NCI-H1694 treated with DMSO at 0.1 percent for 48 hours (cell line): ENCODE results near the gene SIPA1.
"Not testable (repeated sequence)": the region's sequence is repeated elsewhere in the genome, so short reads cannot be mapped to it uniquely, and the experiment has no call there.

ENCODE experiments used
- DNase-seq: peaks from one replicate; lab custom pipeline; 2025; lab: John Stamatoyannopoulos, UW

The SIPA1 gene

DNA sequence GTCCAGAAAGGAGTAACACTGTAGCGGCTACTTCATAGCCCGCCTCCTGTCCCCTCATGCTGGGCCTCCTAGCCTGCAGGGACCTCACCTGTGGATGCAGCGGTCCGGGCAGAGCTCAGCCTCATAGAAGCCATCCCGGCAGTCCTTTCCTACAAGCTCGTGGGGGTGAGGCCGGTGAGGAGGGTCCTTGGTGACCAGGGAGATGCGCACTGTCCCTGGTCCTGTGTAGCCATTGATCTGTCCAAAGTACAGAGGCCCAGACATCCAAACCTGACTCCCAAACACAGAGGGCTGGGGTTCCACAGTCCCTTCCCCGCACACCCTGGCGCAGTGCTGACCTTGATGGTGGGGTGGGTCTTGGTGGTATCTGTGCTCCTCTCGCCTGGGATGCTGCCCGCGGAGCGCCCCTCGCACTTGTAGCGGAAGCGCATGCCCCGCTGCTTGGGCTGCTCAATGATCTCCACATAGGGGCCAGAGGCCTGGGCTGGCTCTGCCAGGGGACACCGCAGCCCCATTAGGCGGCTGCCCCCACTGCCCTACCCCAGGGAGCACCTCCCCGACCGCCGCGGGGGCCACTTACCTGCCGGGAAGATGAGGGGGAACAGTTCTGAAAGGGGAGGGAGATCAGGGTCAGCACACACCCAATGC is 23.8 kb downstream of the SIPA1 start:
- DNase-seq = no peak

DNA sequence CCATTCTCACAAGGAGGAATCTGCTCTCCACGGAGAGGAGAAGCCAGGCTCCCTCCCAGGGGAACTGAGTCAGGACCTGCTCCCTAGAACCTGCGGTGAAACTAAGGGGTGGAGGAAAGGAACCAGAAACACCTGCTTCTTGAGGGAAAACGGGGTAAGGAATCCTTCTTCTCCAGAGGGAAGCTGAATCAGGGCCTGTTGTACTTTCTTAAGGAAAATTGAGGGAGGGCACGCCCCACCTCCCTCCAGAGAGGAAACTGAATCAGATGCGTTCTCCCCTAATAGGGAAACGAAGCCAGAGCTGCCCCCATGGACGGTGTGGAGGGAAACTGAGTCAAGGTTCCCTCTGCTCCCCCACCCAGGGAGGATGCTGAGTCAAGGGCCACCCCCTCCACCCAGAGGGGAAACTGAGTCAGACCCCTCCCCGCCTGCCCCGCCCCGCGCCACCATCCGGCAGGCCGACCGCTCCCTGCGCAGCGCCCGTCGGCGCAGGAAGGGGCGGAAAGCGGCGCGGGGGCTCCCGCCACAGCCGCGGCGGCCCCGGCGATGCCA is 24.4 kb downstream of the SIPA1 start:
- DNase-seq = no peak

DNA sequence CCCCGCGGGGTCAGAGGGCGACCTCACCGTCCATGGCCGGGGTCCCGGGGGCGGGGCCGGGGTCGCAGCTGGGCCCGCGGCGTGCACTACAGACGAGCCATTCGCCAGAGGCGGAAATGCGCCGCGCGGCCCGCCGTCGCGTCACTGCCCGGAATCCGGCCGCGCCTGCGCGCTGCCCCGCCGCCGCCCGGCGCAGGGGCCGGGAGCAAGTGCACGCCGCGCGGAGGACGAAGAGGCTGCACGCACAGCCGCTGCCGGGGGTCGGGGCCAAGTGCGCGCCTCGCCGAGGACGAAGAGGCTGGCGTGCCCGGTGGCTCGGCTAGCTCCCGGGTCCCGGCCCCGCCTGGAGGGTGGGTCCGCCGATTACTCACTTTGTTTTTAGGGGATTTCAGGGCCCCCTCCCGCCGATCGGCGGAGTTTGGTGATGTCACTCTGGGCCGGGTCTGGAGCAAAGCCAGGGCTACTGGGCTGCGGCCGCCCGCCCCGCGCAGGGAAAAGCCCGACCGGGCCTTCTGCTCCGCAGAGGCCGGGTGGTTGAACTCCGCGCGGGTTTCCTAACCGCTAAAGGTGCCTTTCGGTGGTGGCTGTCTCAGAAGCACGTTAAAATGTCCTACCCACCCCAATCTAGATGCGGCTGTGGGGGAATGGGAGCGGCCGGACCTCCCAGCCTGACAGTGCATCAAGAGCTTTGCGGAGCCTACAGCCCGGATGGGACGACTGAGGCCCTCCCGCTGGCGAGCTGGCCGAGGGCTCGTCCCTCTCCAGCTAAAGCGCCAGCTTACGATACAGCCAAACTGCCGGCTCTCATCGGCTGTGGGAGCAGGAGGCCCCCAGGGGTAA is 25.1 kb downstream of the SIPA1 start, which contains the start of gene RELA:
Gene RELA (minus strand): TSS at position 118 of the 840 bp plus-strand sequence. CDS start 84 bp downstream, at position 34.
- DNase-seq = peak; percentile 65

DNA sequence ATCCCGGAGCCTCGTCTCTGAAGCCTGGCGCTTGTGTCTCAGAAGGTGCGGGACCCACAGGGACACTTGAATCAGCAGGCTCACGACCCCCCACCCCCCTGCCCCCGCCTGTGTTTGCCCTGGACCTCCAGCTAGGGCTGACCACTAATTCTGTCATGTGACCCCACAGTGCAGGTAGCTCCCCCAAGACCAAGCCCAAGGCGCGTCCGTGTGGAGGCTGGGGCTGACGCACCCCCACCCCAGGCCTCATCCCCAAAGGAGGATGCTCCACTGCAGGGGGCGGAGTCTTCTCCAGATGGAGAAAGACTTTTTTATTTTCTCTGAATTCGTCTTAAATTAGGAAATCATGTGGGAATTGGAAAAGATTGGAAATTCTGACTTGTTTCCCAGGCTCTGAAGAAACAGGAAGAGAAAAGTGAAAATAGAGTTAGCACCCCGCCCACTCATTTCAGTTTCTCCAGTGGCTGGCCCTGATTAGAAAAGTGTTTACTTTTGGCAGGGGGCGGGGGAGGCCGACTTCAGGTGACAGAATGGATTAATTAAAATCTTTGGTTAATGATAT is 25.8 kb downstream of the SIPA1 start:
- no peak for DNase-seq

DNA sequence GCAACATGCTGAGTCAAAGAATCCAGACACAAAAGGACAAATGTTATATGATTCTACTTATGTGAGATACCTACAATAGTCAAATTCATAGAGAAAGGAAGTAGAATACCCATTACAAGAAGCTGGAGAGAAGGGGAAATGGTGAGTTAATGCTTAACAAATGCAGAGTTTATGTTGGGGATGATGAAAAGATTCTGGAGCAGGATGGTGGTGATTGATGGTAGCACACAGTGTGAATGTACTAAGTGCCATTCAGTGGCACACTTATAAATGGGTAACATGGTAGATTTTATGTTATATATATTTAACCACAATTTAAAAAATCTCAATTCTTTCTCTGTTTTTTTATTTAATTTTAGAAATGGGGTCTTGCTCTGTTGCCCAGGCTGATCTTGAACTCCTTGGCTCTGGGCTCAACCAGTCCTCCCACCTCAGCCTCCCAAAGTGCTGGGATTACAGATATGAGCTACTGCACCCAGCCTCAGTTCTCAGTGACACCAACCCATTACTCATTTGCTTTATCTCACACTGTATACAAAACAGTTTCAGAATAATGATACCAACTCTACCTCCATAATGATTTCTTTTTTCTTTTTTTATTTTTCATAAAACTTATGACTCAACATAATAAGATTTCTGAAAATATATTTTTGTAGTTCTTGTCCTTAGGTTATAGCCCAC is 34.4 kb downstream of the SIPA1 start:
- DNase-seq = no peak

DNA sequence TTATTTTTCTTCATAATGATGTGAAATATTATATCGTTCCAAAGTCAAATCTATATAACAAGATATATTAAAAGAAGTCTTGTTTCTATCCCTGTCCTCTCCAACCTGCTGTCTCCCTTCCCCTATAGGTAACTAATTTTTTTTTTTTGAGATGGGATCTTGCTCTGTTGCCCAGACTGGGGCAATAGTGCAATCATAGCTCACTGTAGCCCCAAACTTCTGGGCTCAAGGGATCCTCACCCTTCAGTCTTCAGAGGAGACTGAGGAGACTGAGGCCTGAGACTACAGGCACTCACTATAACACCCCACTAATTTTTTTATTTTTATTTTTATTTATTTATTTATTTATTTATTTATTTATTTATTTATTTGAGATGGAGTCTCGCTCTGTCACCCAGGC is 35.1 kb downstream of the SIPA1 start:
- no peak for DNase-seq

DNA sequence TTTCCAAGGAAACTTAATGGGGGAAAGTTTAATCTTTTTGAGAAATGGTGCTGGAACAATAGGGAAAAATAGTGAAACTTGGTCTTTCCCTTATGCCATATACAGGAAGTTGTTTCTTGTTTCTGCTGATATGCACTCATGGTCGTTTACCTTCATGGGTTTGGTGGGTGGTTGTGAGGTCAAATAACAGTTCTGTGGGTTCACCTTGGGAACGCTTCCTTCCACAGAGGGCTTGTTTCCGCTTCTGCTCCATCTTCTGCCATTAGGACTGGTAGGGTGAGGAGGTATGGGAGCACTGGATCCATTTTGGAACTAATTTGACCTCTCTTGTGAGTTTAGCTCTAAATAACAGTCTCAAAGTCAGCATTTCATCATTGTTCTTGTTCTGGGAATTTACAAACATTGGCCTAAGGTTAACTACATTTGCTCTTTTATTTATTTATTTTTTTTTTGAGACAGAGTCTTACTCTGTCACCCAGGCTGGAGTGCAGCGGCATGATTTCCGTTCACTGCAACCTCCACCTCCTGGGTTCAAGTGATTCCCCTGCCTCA is 42.4 kb downstream of the SIPA1 start:
- no peak for DNase-seq

DNA sequence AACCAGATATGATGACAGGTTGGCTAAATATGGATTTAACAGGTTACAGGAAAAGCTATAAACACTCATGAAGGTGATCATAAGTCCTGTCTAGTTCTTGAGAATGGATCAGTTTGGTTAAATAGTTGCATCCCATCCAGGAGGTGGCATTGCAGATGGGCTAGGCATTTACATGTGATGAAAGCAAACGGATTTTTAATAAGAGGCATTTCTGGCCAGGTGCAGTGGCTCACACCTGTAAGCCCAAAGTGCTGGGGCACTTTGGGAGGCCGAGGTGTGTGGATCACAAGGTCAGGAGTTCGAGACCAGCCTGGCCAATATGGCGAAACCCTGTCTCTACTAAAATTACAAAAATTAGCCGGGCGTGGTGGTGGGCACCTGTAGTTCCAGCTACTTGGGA is 45.6 kb downstream of the SIPA1 start:
- not testable (repeated sequence) for DNase-seq

DNA sequence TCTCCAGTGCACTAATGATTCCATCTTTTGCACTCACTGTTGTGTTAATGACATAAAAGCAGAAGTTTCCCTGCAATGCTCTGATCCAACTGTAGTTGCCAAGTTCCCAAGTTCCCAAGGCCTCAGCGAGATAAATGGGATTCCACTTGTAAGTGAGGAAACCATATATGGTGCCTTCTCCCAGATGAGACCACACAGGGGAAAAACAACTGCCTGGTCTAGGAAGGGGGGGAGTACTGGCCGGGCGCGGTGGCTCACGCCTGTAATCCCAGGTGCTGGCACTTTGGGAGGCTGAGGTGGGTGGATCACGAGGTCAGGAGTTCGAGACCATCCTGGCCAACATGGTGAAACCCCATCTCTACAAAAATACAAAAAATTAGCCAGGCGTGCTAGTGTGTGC is 48.1 kb downstream of the SIPA1 start:
- DNase-seq = no peak

DNA sequence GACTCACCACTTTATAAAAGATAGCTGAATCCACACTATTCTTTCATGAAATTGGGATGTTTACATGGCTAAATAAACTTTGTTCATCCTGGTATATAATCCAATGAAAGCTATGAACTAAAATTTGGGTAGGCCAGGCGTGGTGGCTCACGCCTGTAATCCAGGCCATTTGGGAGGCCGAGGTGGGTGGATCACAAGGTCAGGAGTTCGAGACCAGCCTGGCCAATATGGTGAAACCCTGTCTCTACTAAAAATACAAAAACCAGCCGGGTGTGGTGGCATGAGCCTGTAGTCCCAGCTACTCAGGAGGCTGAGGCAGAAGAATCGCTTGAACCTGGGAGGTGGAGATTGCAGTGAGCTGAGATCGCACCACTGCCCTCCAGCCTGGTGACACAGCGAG is 53.9 kb downstream of the SIPA1 start:
- not testable (repeated sequence) for DNase-seq

DNA sequence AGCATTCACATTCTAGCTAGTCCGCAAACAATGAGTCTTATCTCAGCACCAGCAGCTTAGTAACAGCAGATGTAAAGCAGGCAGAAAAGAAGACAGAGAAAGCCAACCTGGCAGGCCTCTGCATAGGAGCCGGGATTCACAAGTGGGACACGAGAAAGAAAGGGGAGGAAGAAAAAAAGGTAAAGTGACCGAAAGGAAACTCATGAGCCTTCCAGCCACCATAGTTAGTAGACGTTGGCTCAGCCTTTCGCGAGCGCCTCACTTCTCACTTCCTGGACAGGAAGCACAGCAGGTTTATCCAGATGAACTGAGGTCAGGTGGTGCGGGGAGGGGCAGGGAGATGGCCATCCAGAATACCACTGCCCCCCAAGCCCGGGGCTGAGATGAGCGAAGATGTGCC is 54.5 kb downstream of the SIPA1 start:
- no peak for DNase-seq

DNA sequence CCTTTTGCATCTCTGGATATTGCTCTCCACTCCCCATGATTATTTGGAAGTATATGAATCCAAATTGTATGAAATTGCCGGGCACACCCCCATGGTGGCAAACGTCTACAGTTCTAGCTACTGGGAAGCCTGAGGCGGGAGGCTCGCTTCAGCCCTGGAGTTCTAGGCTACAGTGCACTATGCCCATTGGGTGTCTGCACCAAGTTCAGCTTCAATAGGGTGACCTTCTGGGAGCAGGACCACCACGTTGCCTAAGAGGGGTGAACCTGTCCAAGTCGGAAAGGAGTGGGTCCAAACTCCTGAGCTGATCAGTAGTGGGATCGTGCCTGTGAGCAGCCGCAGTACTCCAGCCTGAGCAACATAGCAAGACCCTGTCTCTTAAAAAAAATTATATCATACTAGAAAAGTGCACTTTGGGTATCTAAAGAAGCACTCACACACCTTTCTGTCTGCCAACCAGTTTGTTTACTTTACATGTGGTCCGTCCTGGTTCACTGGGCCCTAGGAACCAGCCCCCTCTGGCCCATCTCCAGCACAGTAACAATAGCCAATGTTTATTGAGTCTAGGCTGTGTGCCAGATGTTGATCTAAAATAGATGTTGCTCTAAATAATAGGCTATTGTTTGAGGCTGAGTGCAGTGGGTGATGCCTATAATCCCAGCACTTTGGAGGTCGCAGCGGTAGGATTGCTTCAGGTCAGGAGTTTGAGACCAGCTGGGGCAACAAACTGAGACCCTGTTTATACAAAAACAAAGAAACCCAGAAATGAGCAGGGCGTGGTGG is 57.7 kb downstream of the SIPA1 start:
- peak; percentile 5 for DNase-seq

DNA sequence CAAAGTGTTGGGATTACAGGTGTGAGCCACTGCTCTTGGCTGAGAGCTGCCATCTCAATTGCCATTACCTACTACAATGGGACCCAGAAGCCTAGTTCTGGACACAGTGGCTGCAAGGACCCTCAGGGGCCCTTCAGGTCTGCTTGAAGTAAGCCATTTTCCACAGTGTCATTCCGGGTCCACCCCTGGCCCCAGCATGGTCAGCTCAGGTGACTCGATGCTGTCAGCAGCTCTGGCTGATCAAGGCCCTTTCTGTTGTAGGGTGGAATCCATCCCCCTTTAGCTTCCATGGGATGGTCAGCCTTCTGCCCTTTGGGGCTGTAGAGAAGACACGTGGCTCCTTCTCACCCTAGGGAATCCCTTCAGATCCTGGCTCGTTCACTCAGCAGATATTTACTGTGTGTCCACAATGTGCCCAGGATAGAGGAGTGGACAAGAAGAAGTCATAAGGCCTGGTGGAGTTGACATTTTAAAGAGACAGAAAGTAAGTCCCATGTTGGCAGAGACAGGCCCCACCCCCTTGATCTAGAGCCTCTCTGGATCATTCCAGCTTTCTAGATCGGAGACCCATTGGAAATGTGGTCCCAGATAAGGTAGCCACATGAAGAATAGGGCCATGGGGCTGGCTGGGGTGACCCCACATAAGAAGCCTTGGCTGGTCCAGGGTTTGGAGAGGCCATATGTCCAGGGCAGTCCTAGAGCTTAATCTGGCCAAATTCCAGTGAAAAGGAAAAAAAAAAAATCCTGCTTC is 59.1 kb downstream of the SIPA1 start:
- DNase-seq = no peak

DNA sequence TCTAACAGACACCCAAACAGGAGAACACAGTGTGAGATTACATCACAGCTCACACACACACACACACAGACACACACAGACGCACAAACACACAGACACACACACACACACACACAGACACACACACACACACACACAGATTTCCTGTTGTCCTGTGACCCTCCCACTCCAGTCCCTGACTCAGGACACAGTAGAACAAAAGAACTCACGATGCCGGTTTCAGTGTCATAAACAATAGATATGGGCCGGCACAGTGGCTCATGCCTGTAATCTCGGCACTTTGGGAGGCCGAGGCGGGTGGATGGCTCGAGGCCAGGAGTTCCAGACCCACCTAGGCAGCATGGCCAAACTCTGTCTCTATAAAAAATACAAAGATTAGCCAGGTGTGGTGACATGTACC is 60.3 kb downstream of the SIPA1 start:
- no peak for DNase-seq

DNA sequence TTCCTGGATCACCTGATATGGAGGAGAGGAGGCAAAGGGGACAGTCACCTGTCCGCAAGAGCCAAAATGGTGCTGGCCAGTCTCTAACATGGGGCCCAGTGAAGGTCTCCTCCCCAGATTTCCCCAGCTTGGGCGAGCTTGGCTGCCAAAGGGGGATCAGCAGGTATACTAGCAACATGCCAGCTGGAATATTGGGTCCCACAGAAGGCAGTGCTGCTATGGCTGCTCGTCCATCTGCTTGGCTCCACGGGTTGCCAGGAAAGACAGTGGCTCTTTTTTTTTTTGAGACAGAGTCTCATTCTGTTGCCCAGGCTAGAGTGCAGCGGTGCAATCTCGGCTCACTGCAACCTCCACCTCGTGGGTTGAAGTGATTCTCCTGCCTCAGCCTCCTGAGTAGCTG is 61.4 kb downstream of the SIPA1 start:
- DNase-seq = peak; percentile 83

DNA sequence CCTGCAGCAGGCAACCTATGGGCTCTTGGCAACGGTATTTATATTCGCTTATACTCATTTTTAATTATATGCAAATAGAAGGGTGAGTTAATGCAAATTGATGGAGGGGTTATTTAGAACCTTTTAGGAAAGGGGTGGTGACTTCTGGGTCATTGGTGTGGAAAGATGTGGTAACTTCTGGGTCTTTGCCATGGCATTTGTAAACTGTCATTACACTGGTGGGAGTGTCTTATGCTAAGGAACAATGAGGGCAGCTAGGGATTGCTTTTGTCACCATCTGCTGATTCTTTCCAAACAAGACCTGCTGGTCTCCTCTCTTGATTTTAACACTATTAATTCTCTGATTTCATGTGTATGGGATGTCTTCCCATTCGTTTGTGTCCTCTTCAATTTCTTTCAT is 62.5 kb downstream of the SIPA1 start:
- peak; percentile 83 for DNase-seq
